Hematopoietic multipotent progenitor cell treated with erythropoietin and hydrocortisone succinate and interleukin-3 and kit ligand, for 8 days (in vitro differentiated cells): ENCODE results near the gene LMO7.

ENCODE experiments used
- DNase-seq: peaks from one replicate; pipeline ENCODE4 v3.0.0-alpha.2; 2015

LMO7 gene

GRCh38 chr13:75907044-75907443, 270.9 kb downstream of the LMO7 start:
- no peak for DNase-seq

GRCh38 chr13:75908141-75908540, 272.0 kb downstream of the LMO7 start:
- DNase-seq, result no peak
